CD4-positive, alpha-beta memory T cell (primary cell): Measurements from ENCODE around the gene GMEB2. TPM values are rescaled to one million over a fixed set of nuclear protein-coding genes. Genes with fewer than 3 reads are reported as not detected.

ENCODE experiments used
- CTCF ChIA-PET: fragments of 350-600 bp; sonication (Branson Sonifier 250); formaldehyde crosslinking; loops from one replicate; lab custom pipeline; 2021; ENCODE audit warnings: inconsistent platforms; ENCODE audit not compliant: partially characterized antibody; lab: Charles Lee
- POLR2A ChIA-PET: fragments of 350-600 bp; sonication (Branson Sonifier 250); formaldehyde crosslinking; loops from one replicate; lab custom pipeline; 2021; ENCODE audit not compliant: partially characterized antibody; lab: Charles Lee
- DNase-seq, 5 donors: peaks; one replicate each; pipeline versions ENCODE4 v3.0.0 to v3.0.0-alpha.2; 2020 to 2022; ENCODE audit warnings: mixed read lengths in 1 of 5
- H3K27ac ChIP-seq: one replicate; pipeline ENCODE4 v1.7.0; 2013; ENCODE audit warnings: low read depth, low read length
- H3K27me3 ChIP-seq: 2 replicates; pipeline ENCODE4 v1.7.0; 2013; ENCODE audit warnings: mild to moderate bottlenecking, low read length, moderate library complexity; ENCODE audit not compliant: insufficient read depth
- H3K36me3 ChIP-seq: 2 replicates; pipeline ENCODE4 v1.7.0; 2013; ENCODE audit warnings: mild to moderate bottlenecking, low read length, moderate library complexity; ENCODE audit not compliant: insufficient read depth
- H3K4me1 ChIP-seq: 2 replicates; pipeline ENCODE4 v1.7.0; 2013; ENCODE audit warnings: mild to moderate bottlenecking, low read length, moderate library complexity; ENCODE audit not compliant: insufficient read depth
- H3K4me3 ChIP-seq, 2 donors: one replicate each; pipeline ENCODE4 v1.7.0; 2013; ENCODE audit warnings: low read length in 2 of 2, mild to moderate bottlenecking in 1 of 2
- H3K9me3 ChIP-seq, 2 donors: one replicate each; pipeline ENCODE4 v1.7.0; 2013; ENCODE audit warnings: low read length in 2 of 2, control low read depth in 1 of 2; ENCODE audit not compliant: control insufficient read depth in 1 of 2
- H3K27ac Mint-ChIP-seq, 7 donors: one replicate each; pipeline ENCODE4 v1.8.0; 2020 to 2021; ENCODE audit warnings: mixed read lengths in 7 of 7, mild to moderate bottlenecking in 6 of 7, inconsistent platforms in 3 of 7, moderate library complexity in 3 of 7
- H3K27me3 Mint-ChIP-seq, 2 donors: one replicate each; pipeline ENCODE4 v1.8.0; 2020 to 2021; ENCODE audit warnings: mixed read lengths in 2 of 2
- H3K36me3 Mint-ChIP-seq, 2 donors: one replicate each; pipeline ENCODE4 v1.8.0; 2020 to 2021; ENCODE audit warnings: mixed read lengths in 2 of 2, inconsistent platforms in 1 of 2, mild to moderate bottlenecking in 1 of 2
- H3K4me1 Mint-ChIP-seq, 4 donors: one replicate each; pipeline ENCODE4 v1.8.0; 2020 to 2021; ENCODE audit warnings: mixed read lengths in 4 of 4, mild to moderate bottlenecking in 1 of 4
- H3K4me3 Mint-ChIP-seq, 8 donors: one replicate each; pipeline ENCODE4 v1.8.0; 2020 to 2021; ENCODE audit warnings: mixed read lengths in 8 of 8, mild to moderate bottlenecking in 7 of 8, moderate library complexity in 6 of 8, inconsistent platforms in 3 of 8
- H3K9me3 Mint-ChIP-seq, 8 donors: one replicate each; pipeline ENCODE4 v1.8.0; 2020 to 2021; ENCODE audit warnings: mixed read lengths in 8 of 8, mild to moderate bottlenecking in 5 of 8, inconsistent platforms in 3 of 8, moderate library complexity in 1 of 8
- intact Hi-C: fragments of 100-400 bp; cut with micrococcal nuclease; formaldehyde crosslinking; loops from one replicate; pipeline ENCODE4 v1.15.1; 2023
- polyA plus RNA-seq, 2 donors: library from polyadenylated mRNA; unstranded; fragments of 300-500 nt; fragmentation: Illumina TruSeq; gene quantifications; one replicate each; pipeline ENCODE4 v1.2.3, GENCODE V29; 2021
- total RNA-seq, 2 experiments: library from RNA; stranded (reverse); gene quantifications; one replicate each; pipeline ENCODE4 v1.2.3, GENCODE V29; 2021

GMEB2 gene
- total and polyA plus RNA-seq, 4 experiments from 2014 or later = 4.5 to 26.4 (median 20.5) TPM

DNA sequence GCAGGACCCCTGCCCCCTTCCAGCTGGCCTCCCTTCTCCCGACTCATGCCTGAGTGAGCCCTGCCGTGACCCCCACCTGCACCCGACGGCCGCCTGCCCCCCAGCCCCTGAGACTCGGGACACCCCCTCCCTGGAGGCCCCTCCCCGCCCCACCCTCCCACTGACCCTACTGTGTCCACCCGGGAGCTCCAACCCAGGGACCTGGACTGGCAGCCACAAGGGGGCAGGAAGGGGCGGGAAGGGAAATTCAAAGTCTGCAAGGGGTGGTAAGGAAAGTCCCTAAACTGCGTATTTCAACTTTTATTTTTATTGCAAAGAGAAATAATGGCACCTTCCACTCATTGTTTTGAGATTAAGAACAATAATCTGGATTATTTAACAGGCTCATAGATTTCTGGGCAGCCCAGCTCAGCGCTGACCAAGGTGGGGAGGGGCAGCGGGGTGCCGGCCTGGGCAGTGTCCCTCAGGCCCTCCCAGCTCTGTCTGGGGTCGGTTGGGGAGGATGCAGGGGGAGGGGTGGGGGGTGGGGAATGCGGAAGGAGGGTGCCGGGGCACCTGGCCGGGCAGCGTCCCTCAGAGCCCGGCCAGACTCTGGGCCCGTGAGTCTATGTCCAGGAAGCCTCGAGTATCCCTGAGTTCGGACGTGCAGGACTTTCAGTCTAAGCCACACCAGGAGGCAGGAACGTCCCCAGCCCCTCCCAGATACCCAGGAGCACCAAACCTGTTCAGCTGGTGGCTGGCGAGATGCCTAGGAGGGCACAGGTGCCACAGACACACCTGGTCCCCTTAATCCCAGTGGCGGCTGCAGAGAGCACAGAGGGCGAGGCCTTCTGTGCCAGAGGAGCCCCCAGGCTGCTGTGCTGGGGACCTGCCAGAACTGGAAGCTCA, 88.5 kb downstream of the GMEB2 start:
- DNase-seq = peak in 3 of 5 donors; percentile 36 to 80 (median 60)
- Mint-ChIP-seq H3K9me3 (no peaks in the 10 kb centered on the region), H3K27me3 (no peaks in the 10 kb centered on the region), H3K27ac (peak overlapping the region in 6 of 7 donors; percentile 35 to 89 (median 82)), H3K4me1 (peaks cover 0 to 17% (median 2%) of the 10 kb centered on the region in 4 donors), H3K4me3 (peak overlapping the region; percentile 65 to 85 (median 80)), H3K36me3 (no peaks in the 10 kb centered on the region)
- Histone ChIP-seq H3K27me3 (no peaks in the 10 kb centered on the region), H3K36me3 (no peaks in the 10 kb centered on the region), H3K27ac (peak overlapping the region; percentile 68), H3K4me1 (peaks cover 31% of the 10 kb centered on the region), H3K4me3 (peak overlapping the region in 1 of 2 donors; percentile 56), H3K9me3 (no peaks in the 10 kb centered on the region)
- ChIA-PET CTCF (interaction anchor here (0.8 to 3.9 kb wide), 28 partner anchors 13 to 444 kb away, joined by 3 to 33 read pairs (median 6); partner anchors contain the start of genes ARFRP1, HELZ2, LIME1 and RTEL1), POLR2A (interaction anchor here (0.8 to 6.6 kb wide), 29 partner anchors 12 to 524 kb away, joined by 3 to 84 read pairs (median 7); partner anchors contain the start of genes ARFRP1, FNDC11, GMEB2 and LIME1)
- intact Hi-C loops = loop anchor here (1.0 to 2.0 kb wide), 8 partner anchors 18 to 436 kb away; partner anchors contain the start of genes ARFRP1, PPDPF and RTEL1

Other genes with a start within 250 kb of the GMEB2 start
- not detected for gene KCNQ2, start 154.4 kb downstream of the GMEB2 start, total RNA-seq
- gene KCNQ2, start 154.4 kb downstream of the GMEB2 start, polyA plus RNA-seq = not detected
- gene EEF1A2, start 128.0 kb downstream of the GMEB2 start, total RNA-seq = under 1 TPM; 0.36 to 0.81 TPM
- not detected for gene EEF1A2, start 128.0 kb downstream of the GMEB2 start, polyA plus RNA-seq
- 100 to 1,000 TPM; 208 to 229 TPM for gene PPDPF, start 106.3 kb downstream of the GMEB2 start, total RNA-seq
- gene PPDPF, start 106.3 kb downstream of the GMEB2 start, polyA plus RNA-seq = 100 to 1,000 TPM in 1 of 2 donors, 10 to 100 TPM in 1; 29.4 to 152 TPM
- gene PTK6, start 89.7 kb downstream of the GMEB2 start, total RNA-seq = not detected
- gene PTK6, start 89.7 kb downstream of the GMEB2 start, polyA plus RNA-seq = under 1 TPM; 0.31 to 0.59 TPM
- not detected for gene SRMS, start 79.4 kb downstream of the GMEB2 start, total RNA-seq
- not detected for gene SRMS, start 79.4 kb downstream of the GMEB2 start, polyA plus RNA-seq
- gene FNDC11, start 72.9 kb downstream of the GMEB2 start, total RNA-seq = 1 to 10 TPM in 1 of 2 experiments, under 1 TPM in 1; 0.38 to 1.2 TPM
- gene FNDC11, start 72.9 kb downstream of the GMEB2 start, polyA plus RNA-seq = 1 to 10 TPM in 1 of 2 donors, under 1 TPM in 1; 0.41 to 1.5 TPM
- gene HELZ2, start 52.9 kb downstream of the GMEB2 start, total RNA-seq = 10 to 100 TPM; 39.6 to 45.4 TPM
- 1 to 10 TPM; 2.0 to 6.4 TPM for gene HELZ2, start 52.9 kb downstream of the GMEB2 start, polyA plus RNA-seq
- gene STMN3, start 26.3 kb upstream of the GMEB2 start, total RNA-seq = 100 to 1,000 TPM; 110 to 120 TPM
- 10 to 100 TPM; 18.9 to 30.5 TPM for gene STMN3, start 26.3 kb upstream of the GMEB2 start, polyA plus RNA-seq
- gene RTEL1, start 31.2 kb upstream of the GMEB2 start, total RNA-seq = 10 to 100 TPM; 30.9 to 36.0 TPM
- 1 to 10 TPM; 1.3 to 5.4 TPM for gene RTEL1, start 31.2 kb upstream of the GMEB2 start, polyA plus RNA-seq
- not detected for gene TNFRSF6B, start 69.6 kb upstream of the GMEB2 start, total RNA-seq
- gene TNFRSF6B, start 69.6 kb upstream of the GMEB2 start, polyA plus RNA-seq = not detected
- gene ARFRP1, start 80.9 kb upstream of the GMEB2 start, total RNA-seq = 10 to 100 TPM; 85.6 to 92.0 TPM
- 10 to 100 TPM; 65.5 to 66.3 TPM for gene ARFRP1, start 80.9 kb upstream of the GMEB2 start, polyA plus RNA-seq
- gene ZGPAT, start 80.9 kb upstream of the GMEB2 start, total RNA-seq = 10 to 100 TPM; 51.8 to 55.3 TPM
- gene ZGPAT, start 80.9 kb upstream of the GMEB2 start, polyA plus RNA-seq = 10 to 100 TPM; 34.6 to 69.5 TPM
- 100 to 1,000 TPM; 162 to 169 TPM for gene LIME1, start 109.6 kb upstream of the GMEB2 start, total RNA-seq
- gene LIME1, start 109.6 kb upstream of the GMEB2 start, polyA plus RNA-seq = 100 to 1,000 TPM; 297 to 324 TPM
- gene SLC2A4RG, start 112.7 kb upstream of the GMEB2 start, total RNA-seq = 100 to 1,000 TPM; 121 to 124 TPM
- 1 to 10 TPM; 2.2 to 7.6 TPM for gene SLC2A4RG, start 112.7 kb upstream of the GMEB2 start, polyA plus RNA-seq
- under 1 TPM; 0.28 to 0.87 TPM for gene ZBTB46, start 204.2 kb upstream of the GMEB2 start, total RNA-seq
- under 1 TPM in 1 of 2 donors, not detected in 1; 0.09 TPM for gene ZBTB46, start 204.2 kb upstream of the GMEB2 start, polyA plus RNA-seq
- not detected for gene ABHD16B, start 234.4 kb upstream of the GMEB2 start, total RNA-seq
- not detected for gene ABHD16B, start 234.4 kb upstream of the GMEB2 start, polyA plus RNA-seq
- gene TPD52L2, start 238.2 kb upstream of the GMEB2 start, total RNA-seq = 10 to 100 TPM; 44.4 to 44.9 TPM
- 10 to 100 TPM; 66.4 to 76.1 TPM for gene TPD52L2, start 238.2 kb upstream of the GMEB2 start, polyA plus RNA-seq